Measurements from ENCODE around the gene TRPM1.

TRPM1 gene

DNA sequence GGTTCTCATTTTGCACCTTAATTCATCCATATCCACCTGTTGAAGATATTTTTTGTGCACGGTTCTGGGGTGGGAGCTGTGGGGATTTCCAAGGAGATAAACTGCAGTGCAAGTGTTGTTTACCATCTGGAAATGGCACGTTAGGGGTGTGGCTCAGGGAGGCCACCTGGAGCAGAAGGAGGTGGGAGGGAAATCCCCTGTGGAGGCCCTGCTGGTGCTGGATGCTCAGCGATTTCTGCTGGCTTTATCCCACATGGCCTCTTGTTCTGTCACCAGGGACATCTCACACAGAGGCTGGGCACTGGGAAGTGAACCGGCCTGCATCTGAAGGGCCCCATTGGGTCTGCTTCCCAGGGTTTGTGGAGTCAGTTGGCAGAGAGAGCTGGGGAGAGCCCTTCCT is 24.3 kb downstream of the TRPM1 start:
- TF ChIP-seq POLR2AphosphoS5 (IDR thresholded peaks at IDR 0.05; ENCODE audit: low read depth, low read length) (no peak), SIN3A (IDR thresholded peaks at IDR 0.05; ENCODE audit: borderline replicate concordance, insufficient read depth, low read length) (no peak), TAF1 (IDR thresholded peaks at IDR 0.05; ENCODE audit: borderline replicate concordance, insufficient read depth, low read length) (no peak), FOXP2 (optimal IDR thresholded peaks at IDR 0.05; ENCODE audit: borderline replicate concordance, extremely low read depth, extremely low read length, insufficient read depth) (no peak)
- TF ChIP-seq, protein P1, sequence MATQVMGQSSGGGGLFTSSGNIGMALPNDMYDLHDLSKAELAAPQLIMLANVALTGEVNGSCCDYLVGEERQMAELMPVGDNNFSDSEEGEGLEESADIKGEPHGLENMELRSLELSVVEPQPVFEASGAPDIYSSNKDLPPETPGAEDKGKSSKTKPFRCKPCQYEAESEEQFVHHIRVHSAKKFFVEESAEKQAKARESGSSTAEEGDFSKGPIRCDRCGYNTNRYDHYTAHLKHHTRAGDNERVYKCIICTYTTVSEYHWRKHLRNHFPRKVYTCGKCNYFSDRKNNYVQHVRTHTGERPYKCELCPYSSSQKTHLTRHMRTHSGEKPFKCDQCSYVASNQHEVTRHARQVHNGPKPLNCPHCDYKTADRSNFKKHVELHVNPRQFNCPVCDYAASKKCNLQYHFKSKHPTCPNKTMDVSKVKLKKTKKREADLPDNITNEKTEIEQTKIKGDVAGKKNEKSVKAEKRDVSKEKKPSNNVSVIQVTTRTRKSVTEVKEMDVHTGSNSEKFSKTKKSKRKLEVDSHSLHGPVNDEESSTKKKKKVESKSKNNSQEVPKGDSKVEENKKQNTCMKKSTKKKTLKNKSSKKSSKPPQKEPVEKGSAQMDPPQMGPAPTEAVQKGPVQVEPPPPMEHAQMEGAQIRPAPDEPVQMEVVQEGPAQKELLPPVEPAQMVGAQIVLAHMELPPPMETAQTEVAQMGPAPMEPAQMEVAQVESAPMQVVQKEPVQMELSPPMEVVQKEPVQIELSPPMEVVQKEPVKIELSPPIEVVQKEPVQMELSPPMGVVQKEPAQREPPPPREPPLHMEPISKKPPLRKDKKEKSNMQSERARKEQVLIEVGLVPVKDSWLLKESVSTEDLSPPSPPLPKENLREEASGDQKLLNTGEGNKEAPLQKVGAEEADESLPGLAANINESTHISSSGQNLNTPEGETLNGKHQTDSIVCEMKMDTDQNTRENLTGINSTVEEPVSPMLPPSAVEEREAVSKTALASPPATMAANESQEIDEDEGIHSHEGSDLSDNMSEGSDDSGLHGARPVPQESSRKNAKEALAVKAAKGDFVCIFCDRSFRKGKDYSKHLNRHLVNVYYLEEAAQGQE (IDR thresholded peaks at IDR 0.05; ENCODE audit: insufficient read depth in 1 of 2, low read depth in 2 of 2, low read length in 2 of 2), result no peak

DNA sequence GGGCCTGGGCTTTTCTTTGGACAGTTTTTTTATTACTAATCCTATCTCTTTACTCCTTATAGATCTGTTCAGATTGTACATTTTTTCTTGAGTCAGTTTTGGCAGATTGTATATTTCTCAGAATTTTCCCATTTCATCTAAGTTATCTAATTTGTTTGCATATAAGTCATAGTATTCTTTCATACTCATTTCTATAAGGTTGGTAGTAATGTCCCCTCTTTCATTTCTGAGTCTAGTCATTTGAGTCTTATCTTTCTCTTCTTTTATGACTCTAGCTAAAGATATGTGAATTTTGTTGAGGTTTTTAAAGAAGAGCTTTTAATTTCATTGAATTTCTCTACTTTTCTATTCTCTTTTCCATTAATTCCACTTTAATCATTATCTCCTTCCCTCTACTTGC is 27.2 kb downstream of the TRPM1 start:
- TF ChIP-seq, protein P1 (IDR thresholded peaks at IDR 0.05; ENCODE audit: insufficient read depth in 1 of 2, low read depth in 2 of 2, low read length in 2 of 2), result no peak
- TF ChIP-seq TAF1 (IDR thresholded peaks at IDR 0.05; ENCODE audit: borderline replicate concordance, insufficient read depth, low read length) (no peak), POLR2AphosphoS5 (IDR thresholded peaks at IDR 0.05; ENCODE audit: low read depth, low read length) (no peak), FOXP2 (optimal IDR thresholded peaks at IDR 0.05; ENCODE audit: borderline replicate concordance, extremely low read depth, extremely low read length, insufficient read depth) (no peak), SIN3A (IDR thresholded peaks at IDR 0.05; ENCODE audit: borderline replicate concordance, insufficient read depth, low read length) (no peak)

DNA sequence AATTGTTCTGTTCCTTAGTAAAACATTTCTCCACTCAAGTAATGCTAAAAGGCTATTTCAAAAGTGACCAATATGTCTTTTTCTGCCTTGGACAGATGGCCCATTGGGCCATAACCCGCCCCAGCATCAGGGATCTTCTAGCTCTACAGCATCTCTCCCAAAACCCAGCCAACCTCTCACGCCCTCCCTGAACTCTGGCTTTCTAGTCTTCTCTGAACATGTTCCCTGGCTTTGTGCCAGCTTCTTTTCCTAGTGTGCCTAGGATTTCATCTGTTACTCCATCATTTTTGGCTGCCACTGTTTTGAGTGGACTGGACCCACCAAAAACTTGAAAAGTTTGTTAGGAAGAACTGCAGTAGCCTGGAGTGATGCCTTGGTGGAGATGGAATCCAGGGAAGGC is 30.7 kb downstream of the TRPM1 start:
- TF ChIP-seq FOXP2 (optimal IDR thresholded peaks at IDR 0.05; ENCODE audit: borderline replicate concordance, extremely low read depth, extremely low read length, insufficient read depth), result no peak
- TF ChIP-seq TAF1 (IDR thresholded peaks at IDR 0.05; ENCODE audit: borderline replicate concordance, insufficient read depth, low read length), result no peak
- TF ChIP-seq, protein P1 (IDR thresholded peaks at IDR 0.05; ENCODE audit: insufficient read depth in 1 of 2, low read depth in 2 of 2, low read length in 2 of 2), result no peak
- TF ChIP-seq POLR2AphosphoS5 (IDR thresholded peaks at IDR 0.05; ENCODE audit: low read depth, low read length), result no peak
- TF ChIP-seq SIN3A (IDR thresholded peaks at IDR 0.05; ENCODE audit: borderline replicate concordance, insufficient read depth, low read length), result no peak

DNA sequence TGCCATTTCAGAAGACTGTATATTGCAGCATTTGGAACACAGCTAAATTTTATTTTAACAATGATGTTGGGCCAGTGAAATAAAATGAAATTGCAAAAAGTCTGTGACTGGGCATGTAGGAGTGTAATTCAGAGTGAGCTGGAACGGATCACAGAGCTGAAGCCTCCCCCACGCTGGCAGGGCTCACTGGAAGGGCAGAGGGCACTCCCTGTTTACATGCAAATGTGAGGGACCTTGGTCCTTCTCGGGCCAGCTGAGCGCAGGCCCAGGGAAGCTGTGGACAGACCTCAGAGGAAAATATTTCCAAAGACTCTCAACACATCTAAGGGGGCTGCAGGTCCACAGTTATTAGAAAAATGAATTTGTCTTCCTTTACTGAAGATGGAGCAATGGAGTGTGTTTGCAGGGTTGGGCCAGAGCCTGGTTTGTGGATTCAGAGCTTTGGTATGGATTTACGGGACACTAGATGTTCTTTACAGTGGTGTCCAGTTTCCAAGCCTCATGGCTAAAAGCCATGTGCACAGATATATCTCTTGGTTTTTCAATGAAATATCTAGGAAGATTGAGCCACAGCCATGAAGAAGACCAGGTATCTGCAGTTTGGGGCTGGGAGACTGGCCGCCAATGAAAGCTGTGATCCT is 32.0 kb downstream of the TRPM1 start:
- TF ChIP-seq FOXP2 (optimal IDR thresholded peaks at IDR 0.05; ENCODE audit: borderline replicate concordance, extremely low read depth, extremely low read length, insufficient read depth), result no peak
- no peak for TF ChIP-seq TAF1 (IDR thresholded peaks at IDR 0.05; ENCODE audit: borderline replicate concordance, insufficient read depth, low read length)
- TF ChIP-seq POLR2AphosphoS5 (IDR thresholded peaks at IDR 0.05; ENCODE audit: low read depth, low read length), result no peak
- TF ChIP-seq, protein P1 (IDR thresholded peaks at IDR 0.05; ENCODE audit: insufficient read depth in 1 of 2, low read depth in 2 of 2, low read length in 2 of 2), result no peak
- no peak for TF ChIP-seq SIN3A (IDR thresholded peaks at IDR 0.05; ENCODE audit: borderline replicate concordance, insufficient read depth, low read length)
